Measurements from ENCODE around the gene DPEP3. TPM values are rescaled to one million over a fixed set of nuclear protein-coding genes. Genes with fewer than 3 reads are reported as not detected.

DPEP3 gene
- total and polyA plus RNA-seq, 10 of the 15 experiments (the other 5 are each of a cell fraction or from before 2014, with no cell fraction given) = not detected

- 0 out of 2 replicates have a peak, but pooled peaks have one; percentile 16 for TF ChIP-seq ZNF687 (IDR thresholded peaks at IDR 0.05)
- TF ChIP-seq BCLAF1 (IDR thresholded peaks at IDR 0.05) = no peak
- TF ChIP-seq USF1 (IDR thresholded peaks at IDR 0.05; ENCODE audit: borderline replicate concordance, extremely low read length, insufficient read depth, low read depth, low read length) = no peak
- TF ChIP-seq ATF2 (IDR thresholded peaks at IDR 0.05; ENCODE audit: low read length) = no peak
- TF ChIP-seq ZNF274 (IDR thresholded peaks at IDR 0.05; ENCODE audit: insufficient read depth, insufficient read length) = no peak
- no peak for TF ChIP-seq TARDBP (IDR thresholded peaks at IDR 0.05; ENCODE audit: borderline replicate concordance)
- peak; percentile 79; the same call in 1 of the 2 replicates for TF ChIP-seq TAF1 (IDR thresholded peaks at IDR 0.05; ENCODE audit: borderline replicate concordance, low read depth, low read length)
- TF ChIP-seq PAX5 (IDR thresholded peaks at IDR 0.05; ENCODE audit: borderline replicate concordance, low read depth, low read length) = no peak
- TF ChIP-seq BRCA1 (IDR thresholded peaks at IDR 0.05; ENCODE audit: low read depth, low read length) = no peak
- TF ChIP-seq PAX8 (IDR thresholded peaks at IDR 0.05) = no peak
- no peak for TF ChIP-seq RUNX3 (IDR thresholded peaks at IDR 0.05; ENCODE audit: low read length)
- TF ChIP-seq SP1 (IDR thresholded peaks at IDR 0.05; ENCODE audit: low read depth, low read length) = no peak
- no peak for TF ChIP-seq NR2C1 (IDR thresholded peaks at IDR 0.05)
- TF ChIP-seq RCOR1 (conservative IDR thresholded peaks at IDR 0.05; ENCODE audit: low read depth, low read length) = no peak
- TF ChIP-seq NFIC (IDR thresholded peaks at IDR 0.05; ENCODE audit: low read depth, low read length) = no peak
- no peak for TF ChIP-seq CBX5 (IDR thresholded peaks at IDR 0.05; ENCODE audit: low read depth)
- TF ChIP-seq E4F1 (IDR thresholded peaks at IDR 0.05; ENCODE audit: borderline replicate concordance, partially characterized antibody) = peak; percentile 57
- TF ChIP-seq HCFC1 (IDR thresholded peaks at IDR 0.05; ENCODE audit: low read length) = peak; percentile 39; the same call in 1 of the 2 replicates
These were observed 44.0 kb downstream of the DPEP3 start, which contains the start of gene PSMB10 (continued) for GRCh38 chr16:67936124-67936879.

All from GM12878 (cell line).